GM21390 (cell line): ENCODE data around the gene COBLL1.
A peak's percentile ranks its signal among the peaks of the same experiment; 100 is the strongest.

Experiments used
- ATAC-seq: cut with Tn5 transposase; IDR thresholded peaks from one replicate; pipeline ENCODE4 v1.9.1; 2021; ENCODE audit not compliant: unreplicated experiment

The COBLL1 gene

GRCh38 chr2:164757934-164758695 is 83.5 kb downstream of the COBLL1 start:
- ATAC-seq = no peak

GRCh38 chr2:164756773-164757172 is 84.8 kb downstream of the COBLL1 start:
- ATAC-seq = no peak

- ATAC-seq = no peak
These were observed 85.7 kb downstream of the COBLL1 start for GRCh38 chr2:164755952-164756351.

GRCh38 chr2:164754157-164755093 is 87.2 kb downstream of the COBLL1 start:
- no peak for ATAC-seq

GRCh38 chr2:164752956-164753355 is 88.7 kb downstream of the COBLL1 start:
- no peak for ATAC-seq

GRCh38 chr2:164747783-164748433 is 93.7 kb downstream of the COBLL1 start:
- ATAC-seq = no peak

- ATAC-seq = no peak
These were observed 94.5 kb downstream of the COBLL1 start for GRCh38 chr2:164747140-164747539.

GRCh38 chr2:164746713-164747112 is 94.9 kb downstream of the COBLL1 start:
- ATAC-seq = no peak

GRCh38 chr2:164745012-164745797 is 96.4 kb downstream of the COBLL1 start:
- no peak for ATAC-seq

- no peak for ATAC-seq
These were observed 98.8 kb downstream of the COBLL1 start for GRCh38 chr2:164742738-164743317.

GRCh38 chr2:164739966-164740365 is 101.7 kb downstream of the COBLL1 start:
- ATAC-seq = no peak

- ATAC-seq = peak; percentile 80
These were observed 104.0 kb downstream of the COBLL1 start for GRCh38 chr2:164737612-164738081.

- no peak for ATAC-seq
These were observed 106.2 kb downstream of the COBLL1 start for GRCh38 chr2:164735309-164735919.

- ATAC-seq = no peak
These were observed 107.4 kb downstream of the COBLL1 start for GRCh38 chr2:164734196-164734595.

- ATAC-seq = no peak
These were observed 116.1 kb downstream of the COBLL1 start for GRCh38 chr2:164725542-164725941.

GRCh38 chr2:164722616-164723338 is 118.8 kb downstream of the COBLL1 start:
- ATAC-seq = no peak

- ATAC-seq = no peak
These were observed 120.2 kb downstream of the COBLL1 start for GRCh38 chr2:164721430-164721829.

- no peak for ATAC-seq
These were observed 121.4 kb downstream of the COBLL1 start for GRCh38 chr2:164719996-164720941.
